ENCODE measurements around the gene NDUFA1.
"Not testable (repeated sequence)": the region's sequence is repeated elsewhere in the genome, so short reads cannot be mapped to it uniquely, and the experiment has no call there.

The NDUFA1 gene

GRCh38 chrX:119916310-119916709 lies 44.7 kb downstream of the NDUFA1 start:
- no peak for FAIRE-seq

- no peak for FAIRE-seq
Observed at GRCh38 chrX:119917877-119918276, 46.2 kb downstream of the NDUFA1 start.

GRCh38 chrX:119919835-119920585 lies 48.4 kb downstream of the NDUFA1 start:
- FAIRE-seq = no peak

- FAIRE-seq = not testable (repeated sequence)
Observed at GRCh38 chrX:119922391-119922790, 50.8 kb downstream of the NDUFA1 start.

Data from TTC549 (cell line).